K562 treated with DMSO at 1 percent for 12 hours (cell line): ENCODE results near the gene TLCD3A. TPM values are rescaled to one million over a fixed set of nuclear protein-coding genes. Genes with fewer than 3 reads are reported as not detected.

ENCODE experiments used
- total RNA-seq: library from RNA; unstranded; fragments of 300-600 nt; gene quantifications from 2 replicates; pipeline ENCODE4 v1.2.3, GENCODE V29; 2022; ENCODE audit not compliant: insufficient read depth

Gene TLCD3A
- total RNA-seq = 5.0 and 8.6 TPM in 2 replicates

GRCh38 chr17:732067-732901, at the start of gene TLCD3A:
TSS of gene TLCD3A (plus strand) at chr17:732596. CDS start at chr17:732648, 52 bp downstream.

GRCh38 chr17:752002-752619, 19.7 kb downstream of the TLCD3A start, which contains the start of gene GEMIN4:
TSS of gene GEMIN4 (minus strand) at chr17:752264. CDS start at chr17:752142, 122 bp downstream.

GRCh38 chr17:781805-782731, 49.7 kb downstream of the TLCD3A start, which contains the start of the genes GLOD4 and MRM3:
TSS of gene GLOD4 (minus strand) at chr17:782280. CDS start at chr17:782255, 25 bp downstream.
TSS of gene MRM3 (plus strand) at chr17:782353. CDS start at chr17:782379, 26 bp downstream.

Other genes with a start within 250 kb of the TLCD3A start
- gene VPS53, start 17.8 kb upstream of the TLCD3A start, total RNA-seq = 7.2 and 8.9 TPM in 2 replicates
- 8.3 and 20.1 TPM in 2 replicates for gene GEMIN4, start 19.7 kb downstream of the TLCD3A start, total RNA-seq
- 26.4 and 33.4 TPM in 2 replicates for gene GLOD4, start 49.7 kb downstream of the TLCD3A start, total RNA-seq
- gene MRM3, start 49.8 kb downstream of the TLCD3A start, total RNA-seq = 11.4 and 15.5 TPM in 2 replicates
- 1.0 and 1.7 TPM in 2 replicates for gene NXN, start 247.2 kb downstream of the TLCD3A start, total RNA-seq